Measurements from ENCODE around the gene THBD. TPM values are rescaled to one million over a fixed set of nuclear protein-coding genes. Genes with fewer than 3 reads are reported as not detected.

THBD gene
- total and polyA plus RNA-seq, 2 experiments from 2014 or later, result 0.10 to 0.97 TPM

- TF ChIP-seq EZH2 (IDR thresholded peaks at IDR 0.05; ENCODE audit: low read depth, unreplicated experiment) (no peak), JUNB (IDR thresholded peaks at IDR 0.05; ENCODE audit: unreplicated experiment) (no peak), ZNF331 (CRISPR knock-in tag; IDR thresholded peaks at IDR 0.05; ENCODE audit: low read depth) (no peak), EZH2phosphoT487 (IDR thresholded peaks at IDR 0.05; ENCODE audit: unreplicated experiment) (no peak)
- TF ChIP-seq, protein P1, sequence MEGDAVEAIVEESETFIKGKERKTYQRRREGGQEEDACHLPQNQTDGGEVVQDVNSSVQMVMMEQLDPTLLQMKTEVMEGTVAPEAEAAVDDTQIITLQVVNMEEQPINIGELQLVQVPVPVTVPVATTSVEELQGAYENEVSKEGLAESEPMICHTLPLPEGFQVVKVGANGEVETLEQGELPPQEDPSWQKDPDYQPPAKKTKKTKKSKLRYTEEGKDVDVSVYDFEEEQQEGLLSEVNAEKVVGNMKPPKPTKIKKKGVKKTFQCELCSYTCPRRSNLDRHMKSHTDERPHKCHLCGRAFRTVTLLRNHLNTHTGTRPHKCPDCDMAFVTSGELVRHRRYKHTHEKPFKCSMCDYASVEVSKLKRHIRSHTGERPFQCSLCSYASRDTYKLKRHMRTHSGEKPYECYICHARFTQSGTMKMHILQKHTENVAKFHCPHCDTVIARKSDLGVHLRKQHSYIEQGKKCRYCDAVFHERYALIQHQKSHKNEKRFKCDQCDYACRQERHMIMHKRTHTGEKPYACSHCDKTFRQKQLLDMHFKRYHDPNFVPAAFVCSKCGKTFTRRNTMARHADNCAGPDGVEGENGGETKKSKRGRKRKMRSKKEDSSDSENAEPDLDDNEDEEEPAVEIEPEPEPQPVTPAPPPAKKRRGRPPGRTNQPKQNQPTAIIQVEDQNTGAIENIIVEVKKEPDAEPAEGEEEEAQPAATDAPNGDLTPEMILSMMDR (conservative IDR thresholded peaks at IDR 0.05; ENCODE audit: low read depth in 2 of 2), result no peak
- TF ChIP-seq, protein P2, sequence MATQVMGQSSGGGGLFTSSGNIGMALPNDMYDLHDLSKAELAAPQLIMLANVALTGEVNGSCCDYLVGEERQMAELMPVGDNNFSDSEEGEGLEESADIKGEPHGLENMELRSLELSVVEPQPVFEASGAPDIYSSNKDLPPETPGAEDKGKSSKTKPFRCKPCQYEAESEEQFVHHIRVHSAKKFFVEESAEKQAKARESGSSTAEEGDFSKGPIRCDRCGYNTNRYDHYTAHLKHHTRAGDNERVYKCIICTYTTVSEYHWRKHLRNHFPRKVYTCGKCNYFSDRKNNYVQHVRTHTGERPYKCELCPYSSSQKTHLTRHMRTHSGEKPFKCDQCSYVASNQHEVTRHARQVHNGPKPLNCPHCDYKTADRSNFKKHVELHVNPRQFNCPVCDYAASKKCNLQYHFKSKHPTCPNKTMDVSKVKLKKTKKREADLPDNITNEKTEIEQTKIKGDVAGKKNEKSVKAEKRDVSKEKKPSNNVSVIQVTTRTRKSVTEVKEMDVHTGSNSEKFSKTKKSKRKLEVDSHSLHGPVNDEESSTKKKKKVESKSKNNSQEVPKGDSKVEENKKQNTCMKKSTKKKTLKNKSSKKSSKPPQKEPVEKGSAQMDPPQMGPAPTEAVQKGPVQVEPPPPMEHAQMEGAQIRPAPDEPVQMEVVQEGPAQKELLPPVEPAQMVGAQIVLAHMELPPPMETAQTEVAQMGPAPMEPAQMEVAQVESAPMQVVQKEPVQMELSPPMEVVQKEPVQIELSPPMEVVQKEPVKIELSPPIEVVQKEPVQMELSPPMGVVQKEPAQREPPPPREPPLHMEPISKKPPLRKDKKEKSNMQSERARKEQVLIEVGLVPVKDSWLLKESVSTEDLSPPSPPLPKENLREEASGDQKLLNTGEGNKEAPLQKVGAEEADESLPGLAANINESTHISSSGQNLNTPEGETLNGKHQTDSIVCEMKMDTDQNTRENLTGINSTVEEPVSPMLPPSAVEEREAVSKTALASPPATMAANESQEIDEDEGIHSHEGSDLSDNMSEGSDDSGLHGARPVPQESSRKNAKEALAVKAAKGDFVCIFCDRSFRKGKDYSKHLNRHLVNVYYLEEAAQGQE (IDR thresholded peaks at IDR 0.05; ENCODE audit: unreplicated experiment), result no peak
These were observed 46.3 kb downstream of the THBD start (continued) for GRCh38 chr20:23003077-23003635.

- no peak overlapping the region for H3K4me3 Mint-ChIP-seq
- no peaks in the 10 kb centered on the region for H4K20me1 ChIP-seq (replicated peaks; ENCODE audit: insufficient read depth)
- H3K27ac ChIP-seq (ENCODE audit: low read depth), result no peak overlapping the region
- 0 out of 2 replicates have a peak, but pooled peaks cover 4% of the 10 kb centered on the region for H3K9me2 ChIP-seq (ENCODE audit: insufficient read depth)
- no peak overlapping the region for H3K4me3 ChIP-seq
- no peaks in the 10 kb centered on the region for H3K27me3 Mint-ChIP-seq (ENCODE audit: insufficient read depth, low read depth, poor library complexity)
- no peaks in the 10 kb centered on the region for H3K4me1 Mint-ChIP-seq
- H3K36me3 ChIP-seq (ENCODE audit: insufficient read depth), result no peaks in the 10 kb centered on the region
- no peak overlapping the region for H2AFZ ChIP-seq
- DNase-seq (ENCODE audit: low spot score), result no peak
- H3K27me3 ChIP-seq (ENCODE audit: insufficient read depth), result no peaks in the 10 kb centered on the region
- H3K9me3 Mint-ChIP-seq, result no peaks in the 10 kb centered on the region
- no peak overlapping the region for H3K4me2 ChIP-seq
- peaks cover 1% of the 10 kb centered on the region; the same call in 1 of the 2 replicates for H3K4me1 ChIP-seq (ENCODE audit: insufficient read depth)
- H3F3A ChIP-seq (replicated peaks; ENCODE audit: low read depth), result no peaks in the 10 kb centered on the region
- no peak overlapping the region for H3K27ac Mint-ChIP-seq
- no peaks in the 10 kb centered on the region for H3K36me3 Mint-ChIP-seq (ENCODE audit: low read depth)
- no peaks in the 10 kb centered on the region for H3K79me2 ChIP-seq (replicated peaks; ENCODE audit: insufficient read depth)
- ATAC-seq, result no peak
- TF ChIP-seq ZNF331 (CRISPR knock-in tag; IDR thresholded peaks at IDR 0.05; ENCODE audit: low read depth) (no peak), EZH2phosphoT487 (IDR thresholded peaks at IDR 0.05; ENCODE audit: unreplicated experiment) (no peak), JUNB (IDR thresholded peaks at IDR 0.05; ENCODE audit: unreplicated experiment) (no peak), NANOG (IDR thresholded peaks at IDR 0.05; ENCODE audit: borderline replicate concordance) (no peak), ETS1 (IDR thresholded peaks at IDR 0.05) (no peak), CREB1 (CRISPR knock-in tag; IDR thresholded peaks at IDR 0.05; ENCODE audit: low read depth) (no peak), EZH2 (IDR thresholded peaks at IDR 0.05; ENCODE audit: low read depth, unreplicated experiment) (no peak)
- TF ChIP-seq, protein P2 (IDR thresholded peaks at IDR 0.05; ENCODE audit: unreplicated experiment), result no peak
- TF ChIP-seq, protein P1 (conservative IDR thresholded peaks at IDR 0.05; ENCODE audit: low read depth in 2 of 2), result no peak
These were observed 47.2 kb downstream of the THBD start for GRCh38 chr20:23002276-23002675.
